Measurements from ENCODE around the gene SERBP1. TPM values are rescaled to one million over a fixed set of nuclear protein-coding genes. Genes with fewer than 3 reads are reported as not detected.
"Not testable (repeated sequence)": the region's sequence is repeated elsewhere in the genome, so short reads cannot be mapped to it uniquely, and the experiment has no call there.

The SERBP1 gene
- total RNA-seq, 1 donor from 2014 or later, result 619 TPM

GRCh38 chr1:67432745-67433144, 2.5 kb upstream of the SERBP1 start:
- Mint-ChIP-seq H3K36me3 (ENCODE audit: low read depth) (peaks cover 28% of the 10 kb centered on the region), H3K4me3 (peak overlapping the region; percentile 0), H3K9me3 (no peaks in the 10 kb centered on the region), H3K4me1 (peaks cover 32% of the 10 kb centered on the region), H3K27me3 (no peaks in the 10 kb centered on the region), H3K27ac (peak overlapping the region; percentile 62)
- intact Hi-C loops (cut with micrococcal nuclease), result loop anchor here (5.0 kb wide), 2 partner anchors 55 to 450 kb away; no protein-coding TSS in a partner anchor
- no peak for DNase-seq

- peak; percentile 59 for DNase-seq
- peak overlapping the region; percentile 95 for H3K4me3 Mint-ChIP-seq
- intact Hi-C loops (cut with micrococcal nuclease), result loop anchor here (1.0 to 5.0 kb wide), 7 partner anchors 31 to 507 kb away; partner anchors contain the start of genes DNAI4, IL23R and MIER1
- H3K4me1 Mint-ChIP-seq, result peaks cover 36% of the 10 kb centered on the region
- H3K9me3 Mint-ChIP-seq, result no peaks in the 10 kb centered on the region
- H3K27me3 Mint-ChIP-seq, result no peaks in the 10 kb centered on the region
- H3K27ac Mint-ChIP-seq, result peak overlapping the region; percentile 78
- peaks cover 36% of the 10 kb centered on the region for H3K36me3 Mint-ChIP-seq (ENCODE audit: low read depth)
These were observed 1.8 kb upstream of the SERBP1 start for GRCh38 chr1:67431869-67432578.

GRCh38 chr1:67431156-67431765, 1.1 kb upstream of the SERBP1 start:
- no peak for DNase-seq
- Mint-ChIP-seq H3K27me3 (no peaks in the 10 kb centered on the region), H3K36me3 (ENCODE audit: low read depth) (peaks cover 40% of the 10 kb centered on the region), H3K4me1 (peaks cover 40% of the 10 kb centered on the region), H3K27ac (peak overlapping the region; percentile 98), H3K9me3 (no peaks in the 10 kb centered on the region), H3K4me3 (peak overlapping the region; percentile 95)
- intact Hi-C loops (cut with micrococcal nuclease), result loop anchor here (1.0 to 5.0 kb wide), 7 partner anchors 30 to 506 kb away; partner anchors contain the start of genes DNAI4, IL23R and MIER1

DNA sequence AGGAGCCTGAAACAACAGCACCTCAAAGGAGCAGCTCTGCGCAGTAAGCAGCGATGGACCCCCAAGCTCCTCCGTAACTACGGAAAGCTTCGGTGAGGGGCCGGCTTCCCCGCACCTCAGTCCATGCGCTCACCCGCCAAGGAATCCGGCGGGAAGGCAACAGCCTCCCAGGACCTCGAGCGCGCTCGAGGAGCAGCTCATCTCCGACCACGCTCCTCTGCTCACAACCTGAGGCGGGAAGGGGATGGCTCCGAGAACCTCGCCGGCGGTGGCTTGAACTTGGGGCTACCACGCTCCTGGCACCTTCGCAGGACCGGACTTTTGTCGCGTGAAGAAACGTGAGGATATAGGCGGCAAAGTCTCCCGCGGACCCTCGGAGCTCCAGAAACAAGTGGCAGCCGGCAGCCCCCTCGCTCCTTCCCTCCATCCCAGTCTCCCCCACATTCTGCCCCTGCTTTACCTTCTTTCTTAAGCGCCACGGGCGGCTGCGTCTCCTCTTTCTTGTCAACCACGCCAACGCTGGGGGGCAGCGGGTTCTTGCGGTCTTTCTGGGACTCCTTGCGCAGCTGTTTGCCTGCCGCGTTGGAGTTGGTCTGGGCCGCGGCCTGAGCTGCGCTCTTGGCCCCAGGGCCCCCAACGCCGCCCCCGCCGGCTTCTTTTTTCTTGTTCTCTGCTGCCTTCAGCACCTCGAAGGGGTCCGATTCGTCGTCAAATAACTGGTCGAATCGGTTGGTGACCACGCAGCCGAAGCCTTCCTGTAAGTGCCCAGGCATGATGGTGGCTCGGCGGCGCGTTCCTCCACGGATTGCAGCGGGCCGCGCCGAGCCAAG, 459 bp downstream of the SERBP1 start:
- no peaks in the 10 kb centered on the region for H3K9me3 Mint-ChIP-seq
- DNase-seq, result peak; percentile 80
- H3K36me3 Mint-ChIP-seq (ENCODE audit: low read depth), result peaks cover 56% of the 10 kb centered on the region
- H3K27me3 Mint-ChIP-seq, result no peaks in the 10 kb centered on the region
- H3K4me3 Mint-ChIP-seq, result peak overlapping the region; percentile 95
- H3K4me1 Mint-ChIP-seq, result peaks cover 50% of the 10 kb centered on the region
- intact Hi-C loops (cut with micrococcal nuclease), result loop anchor here (1.0 to 5.0 kb wide), 10 partner anchors 29 to 505 kb away; partner anchors contain the start of genes DNAI4, IL23R and MIER1
- H3K27ac Mint-ChIP-seq, result peak overlapping the region; percentile 98

DNA sequence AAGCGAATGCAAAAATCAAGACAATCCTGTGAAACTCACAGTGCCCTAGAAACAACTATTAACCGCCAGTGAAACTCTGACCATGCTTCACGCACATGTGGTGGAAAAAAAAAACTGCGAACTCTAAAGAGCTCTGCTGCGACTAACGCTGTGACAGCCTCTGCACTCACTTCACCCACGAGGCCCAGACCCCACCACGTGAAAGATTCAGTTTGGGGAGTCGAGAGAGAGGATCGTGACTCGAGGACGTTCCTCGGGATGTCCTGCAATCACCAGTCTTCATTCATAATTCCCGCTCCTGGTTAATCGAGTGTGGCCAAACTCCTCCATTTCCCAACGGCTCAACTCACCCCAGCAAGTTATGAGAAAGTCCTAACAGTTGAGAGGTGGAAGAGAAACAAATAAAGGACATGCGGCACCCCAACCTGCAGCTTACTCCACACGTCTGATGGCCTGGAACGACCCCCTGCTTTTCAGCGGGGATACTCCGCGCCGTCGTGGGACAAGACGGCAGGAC, 1.1 kb downstream of the SERBP1 start:
- peaks cover 51% of the 10 kb centered on the region for H3K4me1 Mint-ChIP-seq
- no peaks in the 10 kb centered on the region for H3K9me3 Mint-ChIP-seq
- peak; percentile 81 for DNase-seq
- H3K4me3 Mint-ChIP-seq, result peak overlapping the region; percentile 95
- peaks cover 61% of the 10 kb centered on the region for H3K36me3 Mint-ChIP-seq (ENCODE audit: low read depth)
- intact Hi-C loops (cut with micrococcal nuclease), result no loop called here
- H3K27ac Mint-ChIP-seq, result peak overlapping the region; percentile 98
- H3K27me3 Mint-ChIP-seq, result no peaks in the 10 kb centered on the region

- H3K36me3 Mint-ChIP-seq (ENCODE audit: low read depth), result peaks cover 71% of the 10 kb centered on the region
- H3K9me3 Mint-ChIP-seq, result no peaks in the 10 kb centered on the region
- H3K27ac Mint-ChIP-seq, result peak overlapping the region; percentile 98
- intact Hi-C loops (cut with micrococcal nuclease), result loop anchor here (2.0 kb wide), 1 partner anchor 19 kb away; no protein-coding TSS in a partner anchor
- H3K27me3 Mint-ChIP-seq, result no peaks in the 10 kb centered on the region
- peak overlapping the region; percentile 95 for H3K4me3 Mint-ChIP-seq
- peaks cover 46% of the 10 kb centered on the region for H3K4me1 Mint-ChIP-seq
- DNase-seq, result no peak
These were observed 2.3 kb downstream of the SERBP1 start for GRCh38 chr1:67427947-67428346.

- Mint-ChIP-seq H3K27ac (peak overlapping the region; percentile 98), H3K27me3 (no peaks in the 10 kb centered on the region), H3K4me3 (peak overlapping the region; percentile 95), H3K4me1 (peaks cover 48% of the 10 kb centered on the region), H3K36me3 (ENCODE audit: low read depth) (peaks cover 75% of the 10 kb centered on the region), H3K9me3 (no peaks in the 10 kb centered on the region)
- no peak for DNase-seq
- intact Hi-C loops (cut with micrococcal nuclease), result loop anchor here (2.0 kb wide), 1 partner anchor 19 kb away; no protein-coding TSS in a partner anchor
These were observed 2.7 kb downstream of the SERBP1 start for GRCh38 chr1:67427465-67427864.

GRCh38 chr1:67420835-67421492, 9.2 kb downstream of the SERBP1 start:
- no peaks in the 10 kb centered on the region for H3K27me3 Mint-ChIP-seq
- H3K4me3 Mint-ChIP-seq, result no peak overlapping the region
- no peaks in the 10 kb centered on the region for H3K9me3 Mint-ChIP-seq
- intact Hi-C loops (cut with micrococcal nuclease), result no loop called here
- H3K27ac Mint-ChIP-seq, result peak overlapping the region; percentile 20
- DNase-seq, result no peak
- H3K4me1 Mint-ChIP-seq, result peaks cover 62% of the 10 kb centered on the region
- H3K36me3 Mint-ChIP-seq (ENCODE audit: low read depth), result peaks cover 86% of the 10 kb centered on the region

GRCh38 chr1:67418839-67419586, 11.2 kb downstream of the SERBP1 start:
- intact Hi-C loops (cut with micrococcal nuclease), result no loop called here
- Mint-ChIP-seq H3K9me3 (no peaks in the 10 kb centered on the region), H3K36me3 (ENCODE audit: low read depth) (peaks cover 87% of the 10 kb centered on the region), H3K4me3 (peak overlapping the region; percentile 9), H3K4me1 (peaks cover 59% of the 10 kb centered on the region), H3K27me3 (no peaks in the 10 kb centered on the region), H3K27ac (no peak overlapping the region)
- no peak for DNase-seq

DNA sequence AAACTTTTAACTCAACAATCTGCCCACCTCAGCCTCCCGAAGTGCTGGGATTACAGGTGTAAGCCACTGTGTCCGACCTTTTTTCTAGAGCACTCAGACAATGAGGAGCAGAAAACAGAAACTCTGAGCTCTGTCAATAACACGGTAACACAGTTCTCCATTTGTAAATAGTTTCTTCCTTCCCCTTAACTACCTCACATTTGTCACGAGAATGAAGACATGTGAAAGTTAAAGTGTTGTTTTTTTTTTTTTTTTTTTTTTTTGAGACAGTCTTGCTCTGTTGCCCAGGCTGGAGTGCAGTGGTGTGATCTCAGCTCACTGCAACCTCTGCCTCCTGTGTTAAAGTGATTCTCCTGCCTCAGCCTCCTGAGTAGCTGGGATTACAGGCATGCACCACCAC, 12.5 kb downstream of the SERBP1 start:
- H3K27ac Mint-ChIP-seq; intact Hi-C loops (cut with micrococcal nuclease); H3K27me3 Mint-ChIP-seq; H3K4me3 Mint-ChIP-seq; H3K9me3 Mint-ChIP-seq; DNase-seq: not testable (repeated sequence)
- H3K4me1 Mint-ChIP-seq, result peaks cover 55% of the 10 kb centered on the region
- H3K36me3 Mint-ChIP-seq (ENCODE audit: low read depth), result peaks cover 81% of the 10 kb centered on the region

- Mint-ChIP-seq H3K4me1 (peaks cover 40% of the 10 kb centered on the region), H3K4me3 (no peak overlapping the region), H3K27ac (no peak overlapping the region), H3K36me3 (ENCODE audit: low read depth) (peaks cover 75% of the 10 kb centered on the region), H3K27me3 (no peaks in the 10 kb centered on the region), H3K9me3 (no peaks in the 10 kb centered on the region)
- no peak for DNase-seq
- intact Hi-C loops (cut with micrococcal nuclease), result no loop called here
These were observed 15.2 kb downstream of the SERBP1 start for GRCh38 chr1:67415041-67415440.

- intact Hi-C loops (cut with micrococcal nuclease), result no loop called here
- DNase-seq, result no peak
- no peaks in the 10 kb centered on the region for H3K9me3 Mint-ChIP-seq
- H3K4me3 Mint-ChIP-seq, result no peak overlapping the region
- peaks cover 75% of the 10 kb centered on the region for H3K36me3 Mint-ChIP-seq (ENCODE audit: low read depth)
- no peak overlapping the region for H3K27ac Mint-ChIP-seq
- peaks cover 36% of the 10 kb centered on the region for H3K4me1 Mint-ChIP-seq
- no peaks in the 10 kb centered on the region for H3K27me3 Mint-ChIP-seq
These were observed 15.6 kb downstream of the SERBP1 start for GRCh38 chr1:67414574-67414973.
